Measurements from ENCODE around the gene ADAM12. TPM values are rescaled to one million over a fixed set of nuclear protein-coding genes. Genes with fewer than 3 reads are reported as not detected.

Gene ADAM12
- total RNA-seq, 1 experiment from 2014 or later, result not detected

- Mint-ChIP-seq H3K4me1 (ENCODE audit: low read depth, unreplicated experiment) (no peaks in the 10 kb centered on the region), H3K36me3 (ENCODE audit: insufficient read depth, unreplicated experiment) (no peaks in the 10 kb centered on the region), H3K4me3 (ENCODE audit: low read depth, unreplicated experiment) (no peak overlapping the region), H3K27ac (ENCODE audit: unreplicated experiment) (no peak overlapping the region), H3K27me3 (ENCODE audit: unreplicated experiment) (peaks cover 13% of the 10 kb centered on the region), H3K9me3 (ENCODE audit: low read depth, unreplicated experiment) (no peaks in the 10 kb centered on the region)
- DNase-seq, result no peak
- BruUV-seq (replicated peaks), result no TSS peak
- CTCF ChIA-PET, result no interaction called here
- no peak for TF ChIP-seq CTCF (IDR thresholded peaks at IDR 0.05; ENCODE audit: unreplicated experiment)
- intact Hi-C loops (cut with micrococcal nuclease; ENCODE audit: unreplicated experiment), result no loop called here
Measured at GRCh38 chr10:126171555-126171954, 216.7 kb downstream of the ADAM12 start.

GRCh38 chr10:126170776-126171175 is 217.5 kb downstream of the ADAM12 start:
- no peaks in the 10 kb centered on the region for H3K36me3 Mint-ChIP-seq (ENCODE audit: insufficient read depth, unreplicated experiment)
- no peak overlapping the region for H3K27ac Mint-ChIP-seq (ENCODE audit: unreplicated experiment)
- CTCF ChIA-PET, result no interaction called here
- no peak for TF ChIP-seq CTCF (IDR thresholded peaks at IDR 0.05; ENCODE audit: unreplicated experiment)
- peaks cover 13% of the 10 kb centered on the region for H3K27me3 Mint-ChIP-seq (ENCODE audit: unreplicated experiment)
- no peak overlapping the region for H3K4me3 Mint-ChIP-seq (ENCODE audit: low read depth, unreplicated experiment)
- H3K9me3 Mint-ChIP-seq (ENCODE audit: low read depth, unreplicated experiment), result no peaks in the 10 kb centered on the region
- BruUV-seq (replicated peaks), result no TSS peak
- no peaks in the 10 kb centered on the region for H3K4me1 Mint-ChIP-seq (ENCODE audit: low read depth, unreplicated experiment)
- intact Hi-C loops (cut with micrococcal nuclease; ENCODE audit: unreplicated experiment), result no loop called here
- DNase-seq, result no peak

GRCh38 chr10:126170371-126170770 is 217.9 kb downstream of the ADAM12 start:
- no peak for DNase-seq
- H3K27me3 Mint-ChIP-seq (ENCODE audit: unreplicated experiment), result peaks cover 13% of the 10 kb centered on the region
- no peaks in the 10 kb centered on the region for H3K9me3 Mint-ChIP-seq (ENCODE audit: low read depth, unreplicated experiment)
- H3K4me3 Mint-ChIP-seq (ENCODE audit: low read depth, unreplicated experiment), result no peak overlapping the region
- no peak for TF ChIP-seq CTCF (IDR thresholded peaks at IDR 0.05; ENCODE audit: unreplicated experiment)
- H3K27ac Mint-ChIP-seq (ENCODE audit: unreplicated experiment), result no peak overlapping the region
- intact Hi-C loops (cut with micrococcal nuclease; ENCODE audit: unreplicated experiment), result no loop called here
- H3K4me1 Mint-ChIP-seq (ENCODE audit: low read depth, unreplicated experiment), result no peaks in the 10 kb centered on the region
- H3K36me3 Mint-ChIP-seq (ENCODE audit: insufficient read depth, unreplicated experiment), result no peaks in the 10 kb centered on the region
- BruUV-seq (replicated peaks), result no TSS peak
- CTCF ChIA-PET, result no interaction called here

GRCh38 chr10:126169899-126170298 is 218.4 kb downstream of the ADAM12 start:
- no peak for DNase-seq
- intact Hi-C loops (cut with micrococcal nuclease; ENCODE audit: unreplicated experiment), result no loop called here
- BruUV-seq (replicated peaks), result no TSS peak
- CTCF ChIA-PET, result no interaction called here
- Mint-ChIP-seq H3K9me3 (ENCODE audit: low read depth, unreplicated experiment) (no peaks in the 10 kb centered on the region), H3K36me3 (ENCODE audit: insufficient read depth, unreplicated experiment) (no peaks in the 10 kb centered on the region), H3K27me3 (ENCODE audit: unreplicated experiment) (peaks cover 13% of the 10 kb centered on the region), H3K4me3 (ENCODE audit: low read depth, unreplicated experiment) (no peak overlapping the region), H3K27ac (ENCODE audit: unreplicated experiment) (no peak overlapping the region), H3K4me1 (ENCODE audit: low read depth, unreplicated experiment) (no peaks in the 10 kb centered on the region)
- TF ChIP-seq CTCF (IDR thresholded peaks at IDR 0.05; ENCODE audit: unreplicated experiment), result no peak

- no TSS peak for BruUV-seq (replicated peaks)
- CTCF ChIA-PET, result no interaction called here
- Mint-ChIP-seq H3K36me3 (ENCODE audit: insufficient read depth, unreplicated experiment) (no peaks in the 10 kb centered on the region), H3K27me3 (ENCODE audit: unreplicated experiment) (peaks cover 25% of the 10 kb centered on the region), H3K27ac (ENCODE audit: unreplicated experiment) (no peak overlapping the region), H3K4me3 (ENCODE audit: low read depth, unreplicated experiment) (no peak overlapping the region), H3K4me1 (ENCODE audit: low read depth, unreplicated experiment) (no peaks in the 10 kb centered on the region), H3K9me3 (ENCODE audit: low read depth, unreplicated experiment) (no peaks in the 10 kb centered on the region)
- no peak for TF ChIP-seq CTCF (IDR thresholded peaks at IDR 0.05; ENCODE audit: unreplicated experiment)
- intact Hi-C loops (cut with micrococcal nuclease; ENCODE audit: unreplicated experiment), result no loop called here
- no peak for DNase-seq
Measured at GRCh38 chr10:126166797-126167196, 221.5 kb downstream of the ADAM12 start.

All from Calu3 (cell line).